Hippocampal formation (tissue), 2 donors: ENCODE measurements around the gene PASD1.
"Not testable (repeated sequence)": the region's sequence is repeated elsewhere in the genome, so short reads cannot be mapped to it uniquely, and the experiment has no call there.

Source experiments
- DNase-seq, 2 donors: peaks; one replicate each; lab custom pipeline; 2025; lab: John Stamatoyannopoulos, UW

Gene PASD1, protein sequence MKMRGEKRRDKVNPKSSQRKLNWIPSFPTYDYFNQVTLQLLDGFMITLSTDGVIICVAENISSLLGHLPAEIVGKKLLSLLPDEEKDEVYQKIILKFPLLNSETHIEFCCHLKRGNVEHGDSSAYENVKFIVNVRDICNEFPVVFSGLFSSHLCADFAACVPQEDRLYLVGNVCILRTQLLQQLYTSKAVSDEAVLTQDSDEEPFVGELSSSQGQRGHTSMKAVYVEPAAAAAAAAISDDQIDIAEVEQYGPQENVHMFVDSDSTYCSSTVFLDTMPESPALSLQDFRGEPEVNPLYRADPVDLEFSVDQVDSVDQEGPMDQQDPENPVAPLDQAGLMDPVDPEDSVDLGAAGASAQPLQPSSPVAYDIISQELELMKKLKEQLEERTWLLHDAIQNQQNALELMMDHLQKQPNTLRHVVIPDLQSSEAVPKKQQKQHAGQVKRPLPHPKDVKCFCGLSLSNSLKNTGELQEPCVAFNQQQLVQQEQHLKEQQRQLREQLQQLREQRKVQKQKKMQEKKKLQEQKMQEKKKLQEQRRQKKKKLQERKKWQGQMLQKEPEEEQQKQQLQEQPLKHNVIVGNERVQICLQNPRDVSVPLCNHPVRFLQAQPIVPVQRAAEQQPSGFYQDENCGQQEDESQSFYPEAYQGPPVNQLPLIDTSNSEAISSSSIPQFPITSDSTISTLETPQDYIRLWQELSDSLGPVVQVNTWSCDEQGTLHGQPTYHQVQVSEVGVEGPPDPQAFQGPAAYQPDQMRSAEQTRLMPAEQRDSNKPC

DNA sequence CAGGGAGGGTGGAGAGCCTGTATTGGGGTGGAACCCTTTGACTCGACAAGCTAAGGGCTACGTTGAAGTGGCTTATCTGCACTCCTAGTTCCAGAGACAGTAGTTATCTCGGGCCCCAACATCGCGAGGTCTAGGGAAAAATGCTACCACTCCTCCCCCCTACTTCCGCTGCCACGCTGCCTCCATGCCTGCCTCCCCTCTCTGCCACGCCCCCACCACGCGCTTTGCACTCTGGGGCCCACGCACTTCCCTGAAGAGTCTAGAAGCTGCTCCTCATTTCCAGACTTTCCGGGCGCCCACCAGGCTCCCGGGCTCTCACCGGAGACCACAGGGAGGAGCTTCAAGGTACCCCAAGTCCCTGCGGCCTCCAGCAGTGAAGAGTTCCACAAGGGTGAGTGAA lies at the start of gene PASD1:
Gene PASD1, plus strand, starts transcription at position 227 of the 400 bp plus-strand sequence. CDS start 37,879 bp downstream, outside the sequence.
- no peak for DNase-seq

DNA sequence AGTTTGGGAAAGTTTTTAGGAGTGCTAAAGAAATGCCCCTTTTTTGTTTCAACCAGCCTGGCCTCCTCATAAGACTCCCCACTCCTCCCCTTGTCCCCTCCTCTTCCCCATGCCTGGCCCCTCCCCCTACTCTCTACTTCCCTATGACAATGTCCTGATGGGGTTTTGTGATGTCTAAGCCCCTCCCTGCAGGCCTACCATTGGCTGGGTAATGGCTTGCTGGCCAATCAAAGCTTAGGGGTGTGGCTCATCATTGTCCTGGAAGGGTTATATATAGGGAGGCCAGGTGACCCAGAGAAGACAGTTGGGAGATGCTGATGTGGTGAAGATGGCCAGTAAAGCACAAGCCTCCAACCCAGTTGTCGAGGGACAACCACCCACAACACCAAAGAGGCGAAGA lies 48.2 kb upstream of the PASD1 start:
- DNase-seq: no peak

DNA sequence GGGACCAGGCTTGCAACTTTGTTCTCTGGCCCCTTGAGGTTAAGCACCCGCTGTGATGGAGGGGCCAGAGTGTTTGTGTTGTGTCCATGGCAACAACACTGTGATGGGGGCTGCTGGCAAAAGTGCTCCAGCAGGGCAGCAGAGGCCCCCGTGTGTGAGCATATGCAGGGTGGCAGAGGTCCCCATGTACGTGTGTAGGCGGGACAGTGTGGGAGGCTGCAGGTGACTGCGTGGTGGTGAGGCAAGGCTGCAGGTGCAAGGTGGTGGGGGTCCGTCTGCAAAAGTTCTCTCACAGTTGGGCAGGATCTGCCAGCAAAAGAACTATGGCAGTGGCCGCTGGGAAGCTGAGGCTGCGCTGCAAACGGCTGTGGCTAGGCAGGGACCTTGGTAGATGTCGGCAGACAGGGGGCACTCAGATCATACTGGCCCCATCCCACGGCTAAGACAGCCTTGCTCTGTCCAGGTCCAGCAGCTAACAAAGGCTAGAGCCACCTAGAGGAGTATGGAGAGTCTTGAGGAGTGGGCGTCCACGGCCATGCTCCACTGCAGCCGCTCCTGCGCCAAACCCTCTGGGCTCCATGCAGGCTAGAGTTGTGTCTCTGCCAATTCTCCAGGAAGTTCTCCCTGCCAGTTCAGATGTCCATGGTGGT lies 46.8 kb upstream of the PASD1 start:
- DNase-seq: no peak

DNA sequence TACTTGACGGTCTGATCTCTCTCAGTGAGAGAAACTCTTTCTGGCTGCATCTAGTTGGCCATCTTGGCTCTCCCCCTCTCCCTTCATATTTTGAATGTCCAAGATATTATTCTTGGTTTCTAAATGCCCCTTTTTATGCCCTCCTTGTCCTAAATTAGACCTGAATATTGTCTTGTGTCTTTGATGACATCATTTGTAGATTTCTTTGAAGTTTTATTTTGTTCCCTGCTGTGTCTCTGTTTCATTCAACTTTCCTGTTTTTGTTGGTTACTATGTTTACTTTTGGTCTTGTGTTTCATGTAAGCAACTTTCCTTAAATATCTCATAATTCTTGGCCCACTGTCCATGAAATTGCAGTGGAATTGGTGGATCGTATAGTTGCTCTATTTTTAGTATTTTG lies 46.1 kb upstream of the PASD1 start:
- DNase-seq: no peak

DNA sequence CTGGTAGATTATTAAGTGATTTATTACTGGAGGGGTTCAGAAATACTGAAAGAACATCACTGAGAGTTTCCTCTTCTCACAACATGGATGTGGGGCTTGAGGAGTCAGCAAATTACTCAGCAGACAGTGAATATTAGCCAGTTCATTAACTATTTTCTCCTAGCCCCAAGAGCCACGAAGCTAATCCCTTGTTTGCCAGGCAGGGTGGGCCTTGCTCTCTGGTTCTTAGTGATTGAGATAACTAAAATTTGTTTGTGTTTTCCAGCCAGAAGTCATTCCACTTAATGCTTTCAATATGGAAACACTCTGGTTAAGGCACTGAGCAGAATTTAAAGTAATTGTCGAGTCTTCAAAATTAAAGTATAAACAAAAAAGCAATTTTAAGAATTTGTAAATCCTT lies 40.1 kb upstream of the PASD1 start:
- DNase-seq: no peak

DNA sequence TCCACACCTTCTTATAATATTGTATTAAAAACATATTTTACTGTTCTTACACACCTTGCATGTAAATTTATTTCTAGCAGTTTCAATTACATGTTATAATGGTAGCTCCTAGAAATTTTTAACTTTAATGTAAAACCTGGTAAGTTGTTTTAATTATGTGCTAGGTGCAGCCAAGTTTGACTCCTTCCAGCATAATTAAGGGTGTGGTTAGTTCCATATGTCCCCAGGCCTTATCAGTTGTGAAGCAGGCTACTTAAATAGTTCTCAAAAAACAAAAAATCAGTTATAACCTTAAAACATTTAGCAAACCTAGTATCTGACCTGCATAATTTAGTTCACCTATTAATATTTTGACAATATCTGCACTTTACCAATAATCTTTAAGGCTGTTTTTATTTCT lies 26.9 kb upstream of the PASD1 start:
- DNase-seq: no peak

DNA sequence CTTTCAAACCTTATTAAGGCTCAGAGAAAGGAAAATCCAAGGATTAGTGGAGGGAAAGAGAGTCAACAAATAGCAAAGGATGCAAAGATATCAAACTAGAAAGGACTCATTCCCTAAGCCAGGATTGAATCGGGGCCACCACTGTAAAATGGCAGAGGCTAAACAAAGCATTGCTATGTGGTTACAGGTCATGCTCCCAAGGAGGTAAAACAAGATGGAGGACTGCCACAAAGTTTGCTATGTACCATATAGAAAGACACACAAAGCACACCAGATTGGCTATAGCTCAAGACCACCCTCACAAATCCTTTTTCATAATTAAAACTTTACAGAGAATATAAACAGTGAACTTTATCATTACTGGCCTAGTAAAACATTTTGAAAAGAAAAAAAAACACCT lies 25.9 kb upstream of the PASD1 start:
- no peak for DNase-seq

DNA sequence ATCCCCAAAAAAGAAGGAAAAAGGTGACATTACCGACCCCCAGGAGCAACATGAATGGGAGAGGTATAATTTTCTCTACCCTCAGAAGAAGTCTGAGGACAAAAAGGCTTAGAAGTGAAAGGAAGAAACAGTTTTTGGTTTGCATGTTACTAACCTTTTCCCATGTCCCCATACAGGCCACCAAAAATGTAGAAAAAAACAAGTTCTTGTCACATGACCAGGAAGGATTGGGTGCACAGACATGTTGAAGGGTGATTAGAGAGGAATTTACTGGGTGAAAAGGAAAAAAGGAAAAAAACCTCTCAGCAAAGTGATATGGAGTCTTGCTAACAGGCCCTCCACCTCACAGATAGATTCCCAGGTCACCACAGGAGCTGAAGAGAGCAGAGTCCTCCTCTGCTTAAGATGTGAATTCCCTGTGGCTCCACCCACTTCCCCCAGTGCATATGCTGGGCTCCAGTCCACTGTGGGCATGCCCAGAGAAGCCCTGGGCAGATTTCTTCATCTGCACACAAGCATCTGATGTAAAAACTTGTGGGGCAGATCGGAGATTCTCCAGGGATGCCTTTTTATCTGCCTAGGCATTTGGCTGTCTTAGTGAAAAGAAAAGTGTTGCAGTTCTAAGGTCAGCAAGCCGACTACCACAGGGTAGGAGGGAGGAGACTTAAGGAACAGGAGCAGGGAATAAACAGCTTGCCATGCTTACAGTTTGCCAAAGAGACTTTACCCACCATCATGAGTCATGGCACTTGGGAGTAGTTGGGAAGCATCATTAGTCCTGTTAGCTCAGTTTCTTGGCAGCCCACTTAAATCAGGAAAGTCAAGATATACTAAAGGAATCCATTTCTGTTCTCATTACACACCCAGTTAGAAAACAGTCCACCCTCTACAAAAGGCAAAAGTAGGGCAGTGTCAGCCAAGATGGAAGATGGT lies 25.0 kb upstream of the PASD1 start:
- no peak for DNase-seq

DNA sequence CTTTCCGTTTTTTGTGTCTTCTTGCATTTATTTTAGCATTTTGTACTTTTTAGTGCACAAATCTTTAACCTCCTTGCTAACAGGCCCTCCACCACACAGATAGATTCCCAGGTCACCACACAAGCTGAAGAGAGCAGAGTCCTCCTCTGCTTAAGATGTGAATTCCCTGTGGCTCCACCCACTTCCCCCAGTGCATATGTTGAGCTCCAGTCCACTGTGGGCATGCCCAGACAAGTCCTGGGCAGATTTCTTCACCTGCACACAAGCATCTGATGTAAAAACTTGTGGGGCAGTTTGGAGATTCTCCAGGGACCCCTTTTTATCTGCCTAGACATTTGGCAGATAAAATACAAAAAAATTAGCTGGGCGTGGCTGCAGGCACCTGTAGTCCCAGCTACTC lies 19.8 kb upstream of the PASD1 start:
- DNase-seq: no peak

DNA sequence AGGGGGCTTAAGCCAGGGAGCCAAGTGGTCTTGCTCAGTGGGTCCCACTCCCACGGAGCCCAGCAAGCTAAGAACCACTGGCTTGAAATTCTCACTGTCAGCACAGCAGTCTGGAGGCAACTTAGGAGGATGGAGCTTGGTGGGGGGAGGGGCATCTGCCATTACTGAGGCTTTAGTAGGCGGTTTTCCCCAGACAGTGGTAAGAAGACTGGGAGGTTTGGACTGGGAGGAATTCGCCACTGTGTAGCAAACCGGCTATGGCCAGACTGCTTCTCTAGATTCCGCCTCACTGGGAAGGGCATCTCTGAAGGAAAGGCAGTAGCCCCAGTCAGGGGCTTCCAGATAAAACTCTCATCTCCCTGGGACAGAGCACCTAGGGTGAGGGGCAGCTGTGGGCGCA lies 17.2 kb upstream of the PASD1 start:
- DNase-seq: not testable (repeated sequence)

DNA sequence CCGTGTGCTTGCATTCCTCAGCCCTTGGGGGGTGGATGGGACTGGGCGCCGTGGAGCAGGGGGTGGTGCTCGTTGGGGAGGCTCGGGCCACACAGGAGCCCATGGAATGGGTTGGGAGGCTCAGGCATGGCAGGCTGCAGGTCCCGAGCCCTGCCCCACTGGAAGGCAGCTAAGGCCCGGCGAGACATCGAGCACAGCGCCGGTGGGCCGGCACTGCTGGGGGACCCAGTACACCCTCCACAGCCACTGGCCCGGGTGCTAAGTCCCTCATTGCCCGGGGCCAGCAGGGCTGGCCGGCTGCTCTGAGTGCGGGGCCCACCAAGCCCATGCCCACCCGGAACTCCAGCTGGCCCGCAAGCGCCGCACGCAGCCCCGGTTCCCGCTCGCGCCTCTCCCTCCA lies 12.3 kb upstream of the PASD1 start:
- not testable (repeated sequence) for DNase-seq

DNA sequence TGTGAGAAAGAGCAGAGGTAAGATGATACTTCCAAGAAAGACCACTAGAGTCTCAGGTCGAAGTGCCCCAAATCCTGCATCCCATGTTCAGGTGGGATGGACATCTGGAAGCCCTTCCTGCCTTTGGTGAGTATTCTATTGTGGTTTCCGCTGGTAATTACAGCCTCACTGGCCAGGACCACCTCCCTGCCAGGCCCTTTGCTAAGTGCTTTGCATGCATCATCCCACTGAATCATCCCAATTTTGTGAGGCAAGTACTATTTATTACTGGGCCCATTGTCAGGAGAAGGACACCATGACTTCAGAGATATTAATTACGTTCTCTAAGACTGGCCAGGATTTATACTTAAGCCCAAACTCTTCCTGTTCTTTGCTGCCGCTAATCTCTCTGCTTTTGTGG lies 10.7 kb upstream of the PASD1 start:
- DNase-seq: no peak

DNA sequence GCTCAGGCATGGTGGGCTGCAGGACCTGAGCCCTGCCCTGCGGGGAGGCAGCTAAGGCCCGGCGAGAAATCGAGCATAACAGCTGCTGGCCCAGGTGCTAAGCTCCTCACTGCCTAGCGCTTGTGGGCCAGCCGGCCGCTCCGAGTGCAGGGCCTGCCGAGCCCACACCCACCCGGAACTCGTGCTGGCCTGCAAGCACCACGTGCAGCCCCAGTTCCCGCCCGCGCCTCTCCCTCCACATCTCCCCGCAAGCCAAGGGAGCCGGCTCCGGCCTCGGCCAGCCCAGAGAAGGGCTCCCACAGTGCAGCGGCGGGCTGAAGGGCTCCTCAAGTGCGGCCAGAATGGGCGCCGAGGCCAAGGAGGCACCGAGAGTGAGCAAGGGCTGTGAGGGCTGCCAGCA lies 8.2 kb upstream of the PASD1 start:
- DNase-seq: not testable (repeated sequence)

DNA sequence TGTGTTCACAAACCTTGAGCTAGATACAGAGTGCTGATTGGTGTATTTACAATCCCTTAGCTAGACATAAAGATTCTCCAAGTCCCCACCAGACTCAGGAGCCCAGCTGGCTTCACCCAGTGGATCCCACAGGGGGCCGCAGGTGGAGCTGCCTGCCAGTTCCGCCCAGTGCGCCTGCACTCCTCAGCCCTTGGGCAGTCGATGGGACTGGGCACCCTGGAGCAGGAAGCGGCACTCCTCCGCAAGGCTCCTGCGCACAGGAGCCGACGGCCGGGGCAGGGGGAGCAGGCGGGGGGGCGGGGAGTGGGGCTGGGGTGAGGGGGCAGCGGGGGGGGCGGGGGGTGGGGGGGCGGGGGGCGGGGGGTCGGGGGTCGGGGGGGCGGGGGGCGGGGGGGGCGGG lies 990 bp upstream of the PASD1 start:
- not testable (repeated sequence) for DNase-seq

DNA sequence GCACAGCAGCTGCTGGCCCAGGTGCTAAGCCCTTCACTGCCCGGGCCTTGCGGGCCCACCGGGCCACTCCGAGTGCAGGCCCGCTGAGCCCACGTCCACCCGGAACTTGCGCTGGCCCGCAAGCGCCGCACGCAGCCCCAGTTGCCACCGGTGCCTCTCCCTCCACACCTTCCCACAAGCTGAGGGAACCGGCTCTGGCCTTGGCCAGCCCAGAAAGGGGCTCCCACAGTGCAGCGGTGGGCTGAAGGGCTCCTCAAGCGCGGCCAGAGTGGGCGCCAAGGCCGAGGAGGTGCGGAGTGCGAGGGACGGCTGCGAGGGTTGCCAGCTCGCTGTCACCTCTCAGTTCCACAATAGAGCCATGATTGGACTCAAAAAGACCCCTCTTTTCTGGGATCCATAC lies 472 bp upstream of the PASD1 start:
- not testable (repeated sequence) for DNase-seq

DNA sequence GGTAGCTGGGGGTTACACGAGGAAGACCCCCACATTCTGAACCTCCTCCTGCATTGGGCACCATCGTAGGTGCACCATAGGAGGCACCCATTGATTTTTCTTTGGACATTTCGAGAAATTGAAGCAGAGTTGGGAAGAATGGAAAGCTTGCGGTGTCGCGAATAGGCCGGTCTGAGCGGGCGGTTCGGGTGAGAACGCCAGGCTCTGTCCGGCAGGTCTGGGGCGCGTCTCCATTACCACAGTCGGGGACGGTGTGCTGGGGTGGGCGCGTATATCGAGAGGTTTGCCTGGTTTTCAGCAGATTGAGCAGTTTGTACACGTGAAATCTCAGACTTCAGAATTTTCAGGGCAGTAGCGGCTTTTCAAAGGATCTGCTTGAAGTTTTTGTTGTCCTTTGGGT lies 560 bp downstream of the PASD1 start:
- DNase-seq: no peak

DNA sequence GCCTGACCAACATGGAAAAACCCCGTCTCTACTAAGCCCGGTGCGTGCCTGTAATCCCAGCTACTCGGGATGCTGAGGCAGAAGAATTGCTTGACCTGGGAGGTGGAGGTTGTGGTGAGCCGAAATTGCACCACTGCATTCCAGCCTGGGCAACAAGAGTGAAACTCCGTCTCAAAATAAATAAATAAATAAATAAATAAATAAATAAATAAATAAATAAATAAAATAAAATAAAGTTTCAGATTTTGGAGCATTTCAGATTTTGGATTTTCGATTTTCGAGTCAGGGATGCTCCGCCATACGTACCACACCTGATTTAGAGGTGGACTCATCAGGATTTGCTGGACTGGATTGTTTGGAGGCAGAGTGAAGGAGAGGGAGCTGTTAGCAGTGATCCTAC lies 3.4 kb downstream of the PASD1 start:
- DNase-seq: not testable (repeated sequence)

DNA sequence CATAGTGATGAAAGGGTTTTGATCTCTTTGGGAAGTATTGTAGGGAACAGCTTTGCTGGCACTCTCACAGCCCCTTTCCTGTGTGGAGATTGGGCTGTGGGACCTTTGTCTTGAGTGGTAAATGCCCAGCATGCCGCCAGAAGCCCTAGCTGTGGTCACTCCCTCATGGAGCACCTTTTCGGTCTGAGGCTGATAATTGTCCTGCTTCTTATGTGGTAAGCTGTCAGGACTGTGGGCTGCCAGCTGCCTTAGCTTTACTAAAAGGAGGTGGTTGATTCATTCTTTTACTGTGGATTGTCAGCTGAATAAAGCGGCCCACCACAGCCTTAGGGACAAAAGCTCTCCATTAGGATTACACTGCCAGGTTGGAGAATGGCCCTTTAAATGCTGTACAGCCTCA lies 7.1 kb downstream of the PASD1 start:
- no peak for DNase-seq

DNA sequence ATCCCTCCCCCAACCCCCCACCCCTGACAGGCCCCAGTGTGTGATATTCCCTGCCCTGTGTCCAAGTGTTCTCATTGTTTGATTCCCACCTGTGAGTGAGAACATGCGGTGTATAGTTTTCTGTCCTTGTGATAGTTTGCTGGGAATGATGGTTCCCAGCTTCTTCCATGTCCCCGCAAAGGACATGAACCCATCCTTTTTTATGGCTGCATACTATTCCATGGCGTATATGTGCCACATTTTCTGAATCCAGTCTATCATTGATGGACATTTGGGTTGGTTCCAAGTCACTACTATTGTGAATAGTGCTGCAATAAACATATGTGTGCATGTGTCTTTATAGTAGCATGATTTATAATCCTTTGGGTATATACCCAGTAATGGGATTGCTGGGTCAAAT lies 29.9 kb downstream of the PASD1 start:
- DNase-seq: not testable (repeated sequence)

DNA sequence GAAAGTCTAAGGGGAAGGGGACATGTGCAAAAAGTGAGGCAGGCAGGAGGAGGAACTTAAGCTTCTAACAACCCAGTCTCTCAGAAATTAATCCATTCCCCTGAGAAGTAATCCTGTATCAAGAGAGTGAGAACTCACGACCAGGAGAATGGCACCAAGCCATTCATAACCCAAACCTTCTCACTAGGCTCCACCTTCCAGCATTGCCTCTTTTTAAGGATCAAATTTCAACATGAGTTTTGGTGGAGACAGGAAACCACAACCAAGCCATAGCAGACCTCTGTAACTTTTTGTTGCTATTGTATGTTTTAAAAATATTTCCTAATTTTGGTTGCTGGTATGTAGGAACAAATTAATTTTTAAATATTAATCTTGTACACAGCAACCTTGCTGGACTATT lies 32.8 kb downstream of the PASD1 start:
- no peak for DNase-seq

DNA sequence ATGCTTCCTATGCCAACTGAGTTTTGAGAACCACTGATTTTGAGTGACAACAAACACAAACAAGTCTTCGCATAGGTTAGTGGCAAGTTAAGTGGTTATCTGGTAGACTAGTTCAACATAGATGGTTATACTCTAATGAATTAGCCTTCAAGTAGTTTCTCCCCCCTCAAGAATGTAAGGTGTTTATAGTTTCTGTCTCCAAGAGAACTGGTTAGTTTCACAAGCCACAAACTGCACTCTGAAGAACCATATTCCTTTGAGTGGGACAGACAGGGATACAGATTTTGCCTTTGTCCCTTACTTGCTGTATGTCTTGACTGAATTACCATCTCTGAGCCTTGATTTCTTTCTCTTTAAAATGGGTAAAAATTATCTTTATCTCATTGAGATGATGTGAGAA lies 41.5 kb downstream of the PASD1 start:
- DNase-seq: no peak

DNA sequence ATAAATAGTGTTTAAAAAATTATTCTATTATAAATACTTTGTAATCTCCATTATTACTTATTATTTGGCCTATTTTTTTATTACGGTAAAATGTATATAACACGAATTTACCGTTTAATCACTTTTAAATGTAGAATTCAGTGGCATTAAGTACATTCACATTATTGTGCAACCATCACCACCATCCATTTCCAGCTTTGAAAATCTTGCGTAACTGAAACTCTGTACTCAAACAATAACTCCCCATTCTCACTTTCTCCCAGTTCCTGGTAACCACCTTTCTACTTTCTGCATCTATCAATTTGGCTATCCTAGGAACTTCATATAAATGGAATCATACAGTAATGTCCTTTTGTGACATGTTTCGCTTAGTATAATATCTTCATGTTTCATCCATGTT lies 45.7 kb downstream of the PASD1 start:
- no peak for DNase-seq
